H9 (cell line): ENCODE measurements around the gene CORO2B. TPM values are rescaled to one million over a fixed set of nuclear protein-coding genes. Genes with fewer than 3 reads are reported as not detected.

Experiments used
- DNase-seq: peaks from one replicate; pipeline ENCODE4 v3.0.0-alpha.2; 2017
- H2AFZ ChIP-seq: one replicate; pipeline ENCODE4 v1.6.1; 2013; ENCODE audit warnings: mild to moderate bottlenecking, low read length, control low read depth, moderate library complexity
- H2AK5ac ChIP-seq: 2 replicates; pipeline ENCODE4 v1.6.1; 2013; ENCODE audit warnings: low read length, control low read depth, mixed read lengths; ENCODE audit not compliant: insufficient read length
- H2BK120ac ChIP-seq: one replicate; pipeline ENCODE4 v1.6.1; 2013; ENCODE audit warnings: low read depth, mild to moderate bottlenecking, low read length, control low read depth, inconsistent platforms; ENCODE audit not compliant: poor library complexity, severe bottlenecking
- H2BK12ac ChIP-seq: 2 replicates; pipeline ENCODE4 v1.6.1; 2013; ENCODE audit warnings: low read length, control low read depth, mixed read lengths, low read depth; ENCODE audit not compliant: insufficient read length
- H2BK15ac ChIP-seq: 2 replicates; pipeline ENCODE4 v1.6.1; 2013; ENCODE audit warnings: low read depth, low read length, control low read depth
- H2BK20ac ChIP-seq: one replicate; pipeline ENCODE4 v1.6.1; 2013; ENCODE audit warnings: low read depth, mild to moderate bottlenecking, low read length, control low read depth, inconsistent platforms; ENCODE audit not compliant: poor library complexity, severe bottlenecking
- H2BK5ac ChIP-seq: 2 replicates; pipeline ENCODE4 v1.6.1; 2013; ENCODE audit warnings: low read length, control low read depth, mixed read lengths; ENCODE audit not compliant: insufficient read length
- H3K14ac ChIP-seq: 2 replicates; pipeline ENCODE4 v1.6.1; 2013; ENCODE audit warnings: low read length, control low read depth; ENCODE audit not compliant: insufficient read depth
- H3K18ac ChIP-seq: 2 replicates; pipeline ENCODE4 v1.6.1; 2013; ENCODE audit warnings: low read depth, mild to moderate bottlenecking, mixed read lengths, low read length, control low read depth; ENCODE audit not compliant: insufficient read length
- H3K23ac ChIP-seq: 2 replicates; pipeline ENCODE4 v1.6.1; 2013; ENCODE audit warnings: low read length, control low read depth, mixed read lengths, low read depth; ENCODE audit not compliant: insufficient read length
- H3K23me2 ChIP-seq: 2 replicates; pipeline ENCODE4 v1.6.1; 2013; ENCODE audit warnings: low read depth, mild to moderate bottlenecking, mixed read lengths, low read length, control low read depth; ENCODE audit not compliant: insufficient read length, poor library complexity, severe bottlenecking
- H3K27ac ChIP-seq: 2 replicates; pipeline ENCODE4 v1.5.1; 2013; ENCODE audit warnings: low read length, control low read depth, mixed read lengths, low read depth; ENCODE audit not compliant: insufficient read length
- H3K27me3 ChIP-seq: 2 replicates; pipeline ENCODE4 v1.6.1; 2013; ENCODE audit warnings: low read length, control low read depth, inconsistent platforms; ENCODE audit not compliant: insufficient read depth
- H3K4ac ChIP-seq: 2 replicates; pipeline ENCODE4 v1.6.1; 2013; ENCODE audit warnings: low read depth, mild to moderate bottlenecking, control low read depth, inconsistent platforms, low read length, moderate library complexity
- H3K4me1 ChIP-seq: 2 replicates; pipeline ENCODE4 v1.6.1; 2013; ENCODE audit warnings: low read length, control low read depth, inconsistent platforms; ENCODE audit not compliant: insufficient read depth
- H3K4me2 ChIP-seq: 2 replicates; pipeline ENCODE4 v1.6.1; 2013; ENCODE audit warnings: low read length, control low read depth, mixed read lengths; ENCODE audit not compliant: insufficient read length, insufficient read depth
- H3K56ac ChIP-seq: 2 replicates; pipeline ENCODE4 v1.6.1; 2013; ENCODE audit warnings: low read depth, mild to moderate bottlenecking, mixed read lengths, low read length, control low read depth; ENCODE audit not compliant: insufficient read length
- H3K79me1 ChIP-seq: 2 replicates; pipeline ENCODE4 v1.6.1; 2013; ENCODE audit warnings: low read depth, mild to moderate bottlenecking, moderate library complexity, low read length, control low read depth, inconsistent platforms; ENCODE audit not compliant: insufficient read depth, poor library complexity, severe bottlenecking
- H3K79me2 ChIP-seq: 2 replicates; pipeline ENCODE4 v1.6.1; 2013; ENCODE audit warnings: low read length, control low read depth, inconsistent platforms; ENCODE audit not compliant: insufficient read depth
- H3K9ac ChIP-seq: 2 replicates; pipeline ENCODE4 v1.6.1; 2013; ENCODE audit warnings: low read length, control low read depth, mixed read lengths; ENCODE audit not compliant: insufficient read length; ENCODE audit errors: extremely low read depth
- H3K9me3 ChIP-seq: one replicate; pipeline ENCODE4 v1.6.1; 2013; ENCODE audit warnings: low read depth, low read length, inconsistent platforms; ENCODE audit not compliant: control insufficient read depth
- H3T11ph ChIP-seq: one replicate; pipeline ENCODE4 v1.6.1; 2013; ENCODE audit warnings: mild to moderate bottlenecking, low read length, control low read depth, inconsistent platforms
- H4K20me1 ChIP-seq: one replicate; pipeline ENCODE4 v1.6.1; 2013; ENCODE audit not compliant: control insufficient read depth, insufficient read length, insufficient read depth
- H4K5ac ChIP-seq: 2 replicates; pipeline ENCODE4 v1.6.1; 2013; ENCODE audit warnings: low read depth, mild to moderate bottlenecking, mixed read lengths, low read length, control low read depth; ENCODE audit not compliant: insufficient read length
- H4K8ac ChIP-seq: replicated peaks from 2 replicates; pipeline ENCODE4 v1.6.1; 2013; ENCODE audit warnings: low read length, control low read depth, mixed read lengths, low read depth; ENCODE audit not compliant: insufficient read length
- H4K91ac ChIP-seq: 2 replicates; pipeline ENCODE4 v1.6.1; 2013; ENCODE audit warnings: low read depth, mild to moderate bottlenecking, moderate library complexity, mixed read lengths, low read length, control low read depth; ENCODE audit not compliant: insufficient read length
- H3K27ac Mint-ChIP-seq, 3 experiments: 2 replicates in 2 of 3; 3 replicates in 1 of 3; pipeline ENCODE4 v1.8.0; 2020 to 2021; ENCODE audit warnings: mixed read lengths in 3 of 3, mild to moderate bottlenecking in 1 of 3, moderate library complexity in 1 of 3
- H3K27me3 Mint-ChIP-seq: 2 replicates; pipeline ENCODE4 v1.8.0; 2021; ENCODE audit warnings: low read depth, mild to moderate bottlenecking, moderate library complexity, mixed read lengths
- H3K36me3 Mint-ChIP-seq, 3 experiments: 2 replicates in 2 of 3; 3 replicates in 1 of 3; pipeline ENCODE4 v1.8.0; 2020 to 2021; ENCODE audit warnings: low read depth in 3 of 3, mixed read lengths in 3 of 3; ENCODE audit not compliant: insufficient read depth in 1 of 3
- H3K4me1 Mint-ChIP-seq, 2 experiments: 2 replicates each; pipeline ENCODE4 v1.8.0; 2020; ENCODE audit warnings: mixed read lengths in 2 of 2
- H3K4me3 Mint-ChIP-seq, 2 experiments: 2 replicates in 1 of 2; 3 replicates in 1 of 2; pipeline ENCODE4 v1.8.0; 2020 to 2021; ENCODE audit warnings: mild to moderate bottlenecking in 2 of 2, mixed read lengths in 2 of 2, moderate library complexity in 1 of 2
- H3K9me3 Mint-ChIP-seq, 2 experiments: 2 replicates in 1 of 2; 3 replicates in 1 of 2; pipeline ENCODE4 v1.8.0; 2020; ENCODE audit warnings: mild to moderate bottlenecking in 2 of 2, mixed read lengths in 2 of 2, moderate library complexity in 1 of 2
- CTCF ChIP-seq: fragments of 200-600 bp; sonication (generic); conservative IDR thresholded peaks from 3 replicates; pipeline ENCODE4 v1.8.0; 2021; ENCODE audit warnings: antibody characterized with exemption, mild to moderate bottlenecking
- WGBS: extraction: QIAGEN DNeasy Blood & Tissue Kit; methylation state at CpG from one replicate; pipeline ENCODE4 v1.1.7; 2013; ENCODE audit warnings: missing lambda C conversion rate, low lambda C conversion rate, mixed read lengths; ENCODE audit not compliant: insufficient read length; ENCODE audit errors: extremely low coverage; 5-methylcytosine and 5-hydroxymethylcytosine counted together
- total RNA-seq: library from RNA; stranded (reverse); gene quantifications from 2 replicates; pipeline ENCODE4 v1.2.1, GENCODE V29; 2021

CORO2B gene
- total RNA-seq, 1 experiment from 2014 or later, result 3.1 TPM

DNA sequence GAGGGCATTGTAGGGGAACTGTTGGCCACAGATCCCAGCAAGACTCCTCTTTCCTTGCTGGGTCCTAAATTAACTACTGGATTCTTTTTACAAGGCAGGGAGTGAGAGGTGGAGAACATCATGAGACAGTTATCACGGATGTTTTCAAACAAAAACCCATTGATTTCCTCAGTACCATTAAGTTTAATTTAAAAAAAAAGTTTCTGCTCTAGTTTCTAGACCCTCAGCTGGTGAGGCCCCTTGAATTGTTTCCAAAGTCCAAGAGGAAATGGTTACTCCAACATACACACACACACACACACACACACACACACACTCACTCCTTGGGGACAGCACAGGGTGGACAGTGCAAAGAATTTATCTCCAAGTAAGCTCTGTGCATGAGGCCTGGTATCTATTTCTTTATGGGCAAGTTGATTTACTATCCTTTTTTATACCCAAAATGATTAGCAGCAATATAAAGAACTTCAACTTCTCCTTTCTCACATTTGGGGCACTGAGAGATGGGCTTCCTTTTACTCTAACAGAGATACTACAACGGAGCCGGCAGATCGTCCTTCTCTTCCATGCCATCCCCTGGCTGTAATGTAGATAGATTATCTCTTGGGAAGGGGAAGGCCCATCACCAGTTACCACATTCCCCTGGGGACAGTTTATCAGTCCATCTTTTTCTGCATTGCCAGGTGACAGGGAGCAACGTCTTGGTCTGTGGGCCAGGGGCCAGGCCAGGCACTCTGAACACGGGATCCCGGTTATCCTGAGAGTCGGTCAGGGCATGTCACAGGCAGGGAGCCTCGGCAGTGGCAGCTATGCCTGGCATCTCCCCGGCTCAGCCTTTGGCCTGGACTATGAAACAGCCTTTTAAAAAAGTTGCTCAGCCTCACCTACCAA lies 54.7 kb downstream of the CORO2B start:
- Histone ChIP-seq H3K79me1 (no peaks in the 10 kb centered on the region), H3T11ph (no peak overlapping the region), H2BK20ac (no peak overlapping the region), H3K23me2 (no peaks in the 10 kb centered on the region), H3K9me3 (no peaks in the 10 kb centered on the region), H2BK12ac (no peak overlapping the region), H3K4me2 (no peak overlapping the region), H3K14ac (no peak overlapping the region), H4K8ac (no peak overlapping the region), H3K27me3 (no peaks in the 10 kb centered on the region), H3K23ac (no peak overlapping the region), H3K18ac (no peak overlapping the region), H2BK5ac (no peak overlapping the region), H2AK5ac (no peak overlapping the region), H3K27ac (no peak overlapping the region), H4K20me1 (no peaks in the 10 kb centered on the region), H4K5ac (no peak overlapping the region), H2BK15ac (no peak overlapping the region), H3K9ac (no peak overlapping the region), H3K4me1 (no peaks in the 10 kb centered on the region; the same call in 1 of the 2 replicates), H3K4ac (no peak overlapping the region), H3K79me2 (no peaks in the 10 kb centered on the region), H2BK120ac (no peak overlapping the region), H2AFZ (no peak overlapping the region), H3K56ac (no peak overlapping the region), H4K91ac (no peak overlapping the region)
- Mint-ChIP-seq H3K4me1 (peaks cover 7 to 14% of the 10 kb centered on the region in 2 experiments), H3K27ac (0 out of 7 replicates have a peak overlapping the region, but pooled peaks of 1 of the 3 experiments have one; percentile 17), H3K4me3 (no peak overlapping the region), H3K36me3 (no peaks in the 10 kb centered on the region; a peak in 1 of 7 replicates), H3K27me3 (no peaks in the 10 kb centered on the region; the same call in 1 of the 2 replicates), H3K9me3 (no peaks in the 10 kb centered on the region)
- no CpG with 5 or more reads among the region's 10 CpGs for WGBS
- no peak for TF ChIP-seq CTCF
- no peak for DNase-seq
